ENCODE data around the gene NDUFB3.
"Not testable (repeated sequence)": the region's sequence is repeated elsewhere in the genome, so short reads cannot be mapped to it uniquely, and the experiment has no call there.

Gene NDUFB3

DNA sequence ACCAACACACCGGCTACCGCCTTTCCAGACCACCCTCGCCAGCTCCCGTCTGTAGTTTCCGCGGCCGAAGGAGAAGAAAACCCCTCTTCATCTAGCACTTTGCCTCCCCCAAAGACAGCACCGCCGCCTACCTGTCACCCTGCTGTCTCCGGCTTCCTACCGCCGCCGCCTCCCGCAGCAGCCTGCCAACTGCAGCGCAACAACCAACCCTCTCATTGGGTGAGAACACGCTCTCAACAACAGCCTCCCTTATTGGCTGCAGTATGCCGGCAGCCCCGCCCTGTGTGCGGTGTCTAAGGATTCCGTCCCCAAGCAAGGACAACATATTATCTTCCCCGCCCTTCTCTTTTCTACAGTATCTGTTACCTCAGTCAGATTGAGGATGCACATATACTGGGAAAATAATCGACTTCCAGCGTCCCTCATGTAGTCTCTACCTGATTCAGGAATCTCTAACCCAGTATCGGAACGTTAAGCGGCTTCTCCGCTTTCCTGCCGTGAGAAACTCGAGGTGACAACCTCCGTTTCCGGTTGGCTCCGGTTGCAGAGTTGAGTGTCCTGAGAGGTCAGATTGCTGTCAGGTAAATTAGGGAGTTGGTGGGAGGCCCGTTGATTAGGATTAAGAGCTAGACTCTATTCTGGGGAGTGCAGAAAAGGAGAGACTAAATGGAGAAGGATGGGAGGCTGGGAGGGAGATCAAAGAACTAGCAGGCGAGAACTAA, at the start of gene NDUFB3, which contains the start of gene HYCC2:
Gene NDUFB3 (plus strand): TSS at position 523 of the 722 bp plus-strand sequence. CDS start 6,882 bp downstream, outside the sequence.
Gene HYCC2 (minus strand): TSS at position 193 of the 722 bp plus-strand sequence. CDS start 47,662 bp downstream, outside the sequence.
- Histone ChIP-seq H3K4me1 (ENCODE audit: insufficient read depth, low read length) (peaks cover 20% of the 10 kb centered on the region), H3K27me3 (ENCODE audit: insufficient read depth, low read length) (no peaks in the 10 kb centered on the region), H3K9me3 (ENCODE audit: low read length) (no peaks in the 10 kb centered on the region), H3K36me3 (ENCODE audit: insufficient read depth, low read length) (no peaks in the 10 kb centered on the region), H2AFZ (ENCODE audit: low read depth, low read length) (peak within 1 kb of the TSS; percentile 66), H3K4me3 (ENCODE audit: low read length) (peak within 1 kb of the TSS; percentile 82)

DNA sequence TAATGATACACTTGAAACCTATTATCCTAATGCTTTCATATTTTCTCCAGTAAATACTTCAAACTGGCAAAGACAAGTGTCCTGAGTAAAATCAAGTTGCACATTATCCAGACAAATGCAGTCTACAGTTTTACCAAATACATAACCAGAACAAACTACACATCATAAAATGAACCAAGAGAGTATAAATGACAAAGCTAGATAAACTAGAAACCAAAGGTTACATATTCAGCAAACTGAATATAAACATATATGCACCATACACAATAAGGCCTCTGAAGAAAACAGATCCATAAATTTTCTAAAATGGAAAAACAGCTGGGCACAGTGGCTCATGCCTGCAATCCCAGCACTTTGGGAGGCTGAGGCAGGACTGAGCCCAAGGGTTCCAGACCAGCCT, 47.3 kb upstream of the NDUFB3 start:
- Histone ChIP-seq H3K4me3 (ENCODE audit: low read length) (no peak overlapping the region), H3K4me1 (ENCODE audit: insufficient read depth, low read length) (no peaks in the 10 kb centered on the region)

GRCh38 chr2:201034355-201034754, 37.4 kb upstream of the NDUFB3 start:
- H3K4me3 ChIP-seq (ENCODE audit: low read length), result not testable (repeated sequence)

More for the DNA sequence above, 47.3 kb upstream of the NDUFB3 start:
- H3K27me3 ChIP-seq (ENCODE audit: insufficient read depth, low read length), result no peaks in the 10 kb centered on the region
- peaks cover 7% of the 10 kb centered on the region for H3K36me3 ChIP-seq (ENCODE audit: insufficient read depth, low read length)
- H2AFZ ChIP-seq (ENCODE audit: low read depth, low read length), result no peak overlapping the region
- peaks cover 2% of the 10 kb centered on the region for H3K9me3 ChIP-seq (ENCODE audit: low read length)

DNA sequence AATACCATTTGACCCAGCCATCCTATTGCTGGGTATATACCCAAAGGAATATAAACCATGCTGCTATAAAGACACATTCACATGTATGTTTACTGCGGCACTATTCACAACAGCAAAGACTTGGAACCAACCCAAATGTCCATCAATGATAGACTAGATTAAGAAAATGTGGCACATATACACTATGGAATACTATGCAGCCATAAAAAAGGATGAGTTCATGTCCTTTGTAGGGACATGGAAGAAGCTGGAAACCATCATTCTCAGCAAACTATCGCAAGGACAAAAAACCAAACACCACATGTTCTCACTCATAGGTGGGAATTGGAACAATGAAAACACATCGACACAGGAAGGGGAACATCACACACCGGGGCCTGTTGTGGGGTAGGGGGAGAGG, 33.4 kb upstream of the NDUFB3 start:
- H3K36me3 ChIP-seq (ENCODE audit: insufficient read depth, low read length); H3K27me3 ChIP-seq (ENCODE audit: insufficient read depth, low read length); H3K4me3 ChIP-seq (ENCODE audit: low read length): not testable (repeated sequence)

More at GRCh38 chr2:201034355-201034754, 37.4 kb upstream of the NDUFB3 start:
- H3K4me1 ChIP-seq (ENCODE audit: insufficient read depth, low read length); H3K36me3 ChIP-seq (ENCODE audit: insufficient read depth, low read length); H2AFZ ChIP-seq (ENCODE audit: low read depth, low read length); H3K27me3 ChIP-seq (ENCODE audit: insufficient read depth, low read length); H3K9me3 ChIP-seq (ENCODE audit: low read length): not testable (repeated sequence)

GRCh38 chr2:201038855-201039254, 32.9 kb upstream of the NDUFB3 start:
- Histone ChIP-seq H3K9me3 (ENCODE audit: low read length) (no peaks in the 10 kb centered on the region), H2AFZ (ENCODE audit: low read depth, low read length) (no peak overlapping the region), H3K36me3 (ENCODE audit: insufficient read depth, low read length) (no peaks in the 10 kb centered on the region), H3K4me3 (ENCODE audit: low read length) (no peak overlapping the region), H3K27me3 (ENCODE audit: insufficient read depth, low read length) (no peaks in the 10 kb centered on the region), H3K4me1 (ENCODE audit: insufficient read depth, low read length) (no peaks in the 10 kb centered on the region)

More for the DNA sequence above, 33.4 kb upstream of the NDUFB3 start:
- not testable (repeated sequence) for H2AFZ ChIP-seq (ENCODE audit: low read depth, low read length); H3K4me1 ChIP-seq (ENCODE audit: insufficient read depth, low read length); H3K9me3 ChIP-seq (ENCODE audit: low read length)

- H3K4me1 ChIP-seq (ENCODE audit: insufficient read depth, low read length), result no peaks in the 10 kb centered on the region
- no peak overlapping the region for H3K4me3 ChIP-seq (ENCODE audit: low read length)
- no peak overlapping the region for H2AFZ ChIP-seq (ENCODE audit: low read depth, low read length)
- no peaks in the 10 kb centered on the region for H3K9me3 ChIP-seq (ENCODE audit: low read length)
- no peaks in the 10 kb centered on the region for H3K27me3 ChIP-seq (ENCODE audit: insufficient read depth, low read length)
- peaks cover 3% of the 10 kb centered on the region for H3K36me3 ChIP-seq (ENCODE audit: insufficient read depth, low read length)
These were observed 30.8 kb upstream of the NDUFB3 start for GRCh38 chr2:201040867-201041628.

GRCh38 chr2:201042451-201042850, 29.4 kb upstream of the NDUFB3 start:
- not testable (repeated sequence) for H3K4me3 ChIP-seq (ENCODE audit: low read length); H3K4me1 ChIP-seq (ENCODE audit: insufficient read depth, low read length); H3K36me3 ChIP-seq (ENCODE audit: insufficient read depth, low read length); H3K27me3 ChIP-seq (ENCODE audit: insufficient read depth, low read length); H2AFZ ChIP-seq (ENCODE audit: low read depth, low read length); H3K9me3 ChIP-seq (ENCODE audit: low read length)

DNA sequence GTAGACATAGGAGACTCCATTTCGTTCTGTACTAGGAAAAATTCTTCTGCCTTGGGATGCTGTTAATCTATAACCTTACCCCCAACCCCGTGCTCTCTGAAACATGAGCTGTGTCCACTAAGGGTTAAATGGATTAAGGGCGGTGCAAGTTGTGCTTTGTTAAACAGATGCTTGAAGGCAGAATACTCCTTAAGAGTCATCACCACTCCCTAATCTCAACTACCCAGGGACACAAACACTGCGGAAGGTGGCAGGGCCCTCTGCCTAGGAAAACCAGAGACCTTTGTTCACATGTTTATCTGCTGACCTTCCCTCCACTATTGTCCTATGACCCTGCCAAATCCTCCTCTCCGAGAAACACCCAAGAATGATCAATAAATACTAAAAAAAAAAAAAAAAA, 28.8 kb upstream of the NDUFB3 start:
- not testable (repeated sequence) for H3K27me3 ChIP-seq (ENCODE audit: insufficient read depth, low read length)

DNA sequence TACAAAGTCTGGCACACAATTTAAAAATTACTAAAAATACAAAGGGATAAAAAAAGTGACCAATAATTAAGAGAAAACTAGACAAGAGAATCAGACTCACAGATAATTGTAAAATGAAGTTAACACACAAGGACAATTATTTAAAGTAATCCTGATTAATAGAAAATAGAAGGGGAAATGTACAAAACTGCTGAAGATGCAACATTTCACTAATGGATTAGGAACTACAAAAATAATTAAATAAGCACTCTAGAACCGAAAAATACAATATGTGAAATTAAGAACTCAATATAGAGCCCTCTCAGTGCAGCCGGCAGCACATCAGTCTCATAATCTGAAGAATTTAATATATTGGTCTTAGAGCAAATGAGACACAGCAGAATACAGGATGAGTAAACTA, 24.9 kb upstream of the NDUFB3 start:
- peaks cover 3% of the 10 kb centered on the region for H3K9me3 ChIP-seq (ENCODE audit: low read length)
- H3K36me3 ChIP-seq (ENCODE audit: insufficient read depth, low read length), result peaks cover 3% of the 10 kb centered on the region
- no peak overlapping the region for H3K4me3 ChIP-seq (ENCODE audit: low read length)
- no peak overlapping the region for H2AFZ ChIP-seq (ENCODE audit: low read depth, low read length)
- no peaks in the 10 kb centered on the region for H3K27me3 ChIP-seq (ENCODE audit: insufficient read depth, low read length)
- no peaks in the 10 kb centered on the region for H3K4me1 ChIP-seq (ENCODE audit: insufficient read depth, low read length)

More for the DNA sequence above, 28.8 kb upstream of the NDUFB3 start:
- not testable (repeated sequence) for H3K4me3 ChIP-seq (ENCODE audit: low read length); H3K4me1 ChIP-seq (ENCODE audit: insufficient read depth, low read length); H3K9me3 ChIP-seq (ENCODE audit: low read length); H2AFZ ChIP-seq (ENCODE audit: low read depth, low read length); H3K36me3 ChIP-seq (ENCODE audit: insufficient read depth, low read length)

DNA sequence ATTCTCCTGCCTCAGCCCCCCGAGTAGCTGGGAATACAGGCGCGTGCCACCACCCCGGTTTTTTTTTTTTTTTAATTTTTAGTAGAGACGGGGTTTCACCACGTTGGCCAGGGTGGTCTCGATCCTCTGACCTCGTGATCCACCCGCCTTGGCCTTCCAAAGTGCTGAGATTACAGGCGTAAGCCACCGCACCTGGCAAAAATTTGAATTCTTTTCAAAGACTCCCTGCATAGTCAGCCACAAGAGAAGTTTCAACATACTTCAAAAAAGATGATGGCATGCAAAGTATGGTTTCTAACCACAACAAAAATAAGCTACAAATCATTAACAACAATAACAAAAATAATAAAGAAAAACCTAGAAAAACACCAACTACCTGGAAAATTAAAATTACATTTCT, 22.3 kb upstream of the NDUFB3 start:
- H3K9me3 ChIP-seq (ENCODE audit: low read length), result peaks cover 3% of the 10 kb centered on the region
- no peaks in the 10 kb centered on the region for H3K4me1 ChIP-seq (ENCODE audit: insufficient read depth, low read length)
- H2AFZ ChIP-seq (ENCODE audit: low read depth, low read length), result no peak overlapping the region
- H3K27me3 ChIP-seq (ENCODE audit: insufficient read depth, low read length), result no peaks in the 10 kb centered on the region
- H3K36me3 ChIP-seq (ENCODE audit: insufficient read depth, low read length), result peaks cover 3% of the 10 kb centered on the region
- no peak overlapping the region for H3K4me3 ChIP-seq (ENCODE audit: low read length)

DNA sequence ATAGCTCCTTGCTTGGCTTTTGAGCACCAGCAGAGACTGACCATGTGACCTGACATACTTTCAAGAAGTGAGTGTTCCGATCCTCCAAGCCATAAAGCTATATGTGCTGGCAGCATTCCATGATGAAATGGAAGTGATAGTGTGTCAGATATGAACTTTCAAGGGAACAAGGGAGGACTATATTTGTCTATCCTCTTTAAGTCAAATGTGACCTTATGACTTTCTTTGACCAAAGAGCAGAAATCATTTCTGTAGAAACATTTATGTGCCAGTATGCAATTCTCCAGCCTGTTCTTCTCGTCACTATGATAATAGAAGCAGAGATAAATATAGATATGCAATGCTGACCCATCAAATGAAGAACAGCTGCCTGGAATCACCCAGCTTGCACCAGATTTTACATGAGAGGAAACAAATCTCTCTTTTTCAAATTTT, 14.7 kb upstream of the NDUFB3 start:
- H2AFZ ChIP-seq (ENCODE audit: low read depth, low read length), result no peak overlapping the region
- no peak overlapping the region for H3K4me3 ChIP-seq (ENCODE audit: low read length)

GRCh38 chr2:201057715-201058248, 14.0 kb upstream of the NDUFB3 start:
- Histone ChIP-seq H3K4me3 (ENCODE audit: low read length) (no peak overlapping the region), H3K4me1 (ENCODE audit: insufficient read depth, low read length) (no peaks in the 10 kb centered on the region), H3K36me3 (ENCODE audit: insufficient read depth, low read length) (no peaks in the 10 kb centered on the region)

More for the DNA sequence above, 14.7 kb upstream of the NDUFB3 start:
- no peaks in the 10 kb centered on the region for H3K27me3 ChIP-seq (ENCODE audit: insufficient read depth, low read length)
- no peaks in the 10 kb centered on the region for H3K9me3 ChIP-seq (ENCODE audit: low read length)
- H3K4me1 ChIP-seq (ENCODE audit: insufficient read depth, low read length), result no peaks in the 10 kb centered on the region
- H3K36me3 ChIP-seq (ENCODE audit: insufficient read depth, low read length), result no peaks in the 10 kb centered on the region

DNA sequence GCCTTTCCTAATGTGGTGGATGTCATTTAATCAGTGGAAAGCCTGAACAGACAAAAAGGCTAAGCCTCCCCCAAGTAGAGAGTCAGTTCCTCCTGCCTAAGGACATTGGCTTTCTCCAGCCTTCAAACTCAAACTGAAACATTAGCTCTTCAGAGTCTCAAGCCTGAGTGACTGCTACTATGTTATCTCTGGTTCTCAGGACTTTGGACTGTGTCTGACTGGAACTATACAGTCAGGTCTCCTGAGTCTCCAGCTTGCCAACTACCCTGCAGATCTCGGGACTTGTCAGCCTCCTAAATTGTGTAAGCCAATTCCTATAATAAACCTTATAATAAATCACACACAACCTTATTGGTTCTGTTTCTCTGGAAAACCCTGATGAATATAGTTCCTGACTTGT, 12.9 kb upstream of the NDUFB3 start:
- Histone ChIP-seq H3K4me1 (ENCODE audit: insufficient read depth, low read length) (no peaks in the 10 kb centered on the region), H2AFZ (ENCODE audit: low read depth, low read length) (no peak overlapping the region), H3K36me3 (ENCODE audit: insufficient read depth, low read length) (no peaks in the 10 kb centered on the region), H3K4me3 (ENCODE audit: low read length) (no peak overlapping the region), H3K27me3 (ENCODE audit: insufficient read depth, low read length) (no peaks in the 10 kb centered on the region), H3K9me3 (ENCODE audit: low read length) (no peaks in the 10 kb centered on the region)

More at GRCh38 chr2:201057715-201058248, 14.0 kb upstream of the NDUFB3 start:
- H2AFZ ChIP-seq (ENCODE audit: low read depth, low read length), result no peak overlapping the region
- no peaks in the 10 kb centered on the region for H3K9me3 ChIP-seq (ENCODE audit: low read length)
- no peaks in the 10 kb centered on the region for H3K27me3 ChIP-seq (ENCODE audit: insufficient read depth, low read length)

All from neuron (in vitro differentiated cells).